Vagina (tissue), 2 donors: ENCODE data around the gene CRY2. TPM values are rescaled to one million over a fixed set of nuclear protein-coding genes. Genes with fewer than 3 reads are reported as not detected.

Experiments used
- DNase-seq, 2 donors: peaks; one replicate each; pipeline ENCODE4 v3.0.0-alpha.2; 2017; ENCODE audit errors: extremely low spot score in 2 of 2
- H3K27ac ChIP-seq: fragments of 200-600 bp; sonication (generic); one replicate; pipeline ENCODE4 v1.5.1; 2019
- H3K27me3 ChIP-seq: fragments of 200-600 bp; sonication (generic); one replicate; pipeline ENCODE4 v1.5.1; 2019
- H3K36me3 ChIP-seq, 2 donors: fragments of 200-600 bp; sonication (generic); one replicate each; pipeline ENCODE4 v1.5.1; 2017 to 2019
- H3K4me1 ChIP-seq: fragments of 200-600 bp; sonication (generic); one replicate; pipeline ENCODE4 v1.5.1; 2019
- H3K4me3 ChIP-seq, 2 donors: fragments of 200-600 bp; sonication (generic); 1 replicate in 1 of 2; 2 replicates in 1 of 2; pipeline ENCODE4 v1.5.1; 2016 to 2019
- H3K9me3 ChIP-seq: fragments of 200-600 bp; sonication (generic); one replicate; pipeline ENCODE4 v1.5.1; 2019
- POLR2A ChIP-seq, 2 donors: fragments of 450-650 bp; IDR thresholded peaks; one replicate each; pipeline ENCODE4 v1.6.1; 2017; ENCODE audit warnings: antibody characterized with exemption in 2 of 2, mild to moderate bottlenecking in 2 of 2, moderate library complexity in 2 of 2
- POLR2AphosphoS5 ChIP-seq, 2 donors: sonication (generic); formaldehyde crosslinking; IDR thresholded peaks; one replicate each; pipeline ENCODE4 v1.9.0; 2017; ENCODE audit warnings: antibody characterized with exemption in 2 of 2, mild to moderate bottlenecking in 2 of 2, low read depth in 1 of 2; ENCODE audit not compliant: insufficient read depth in 1 of 2
- intact Hi-C: fragments of 100-400 bp; cut with DNase I; formaldehyde crosslinking; loops from one replicate; pipeline ENCODE4 v1.15.1; 2023
- total RNA-seq: library from RNA; depleted of rRNA; stranded (reverse); fragments of >200 nt; gene quantifications from one replicate; pipeline ENCODE4 v1.2.3, GENCODE V29; 2016
- TF ChIP-seq, protein P1 (sequence below), 3 experiments: fragments of 450-650 bp in 2 of 3; fragments of 200-600 bp in 1 of 3; sonication (generic) in 1 of 3; IDR thresholded peaks; one replicate each; pipeline ENCODE4 v1.5.1; 2017 to 2019; ENCODE audit warnings: antibody characterized with exemption in 3 of 3, mild to moderate bottlenecking in 2 of 3, moderate library complexity in 2 of 3

The CRY2 gene
- 54.3 TPM for total RNA-seq

DNA sequence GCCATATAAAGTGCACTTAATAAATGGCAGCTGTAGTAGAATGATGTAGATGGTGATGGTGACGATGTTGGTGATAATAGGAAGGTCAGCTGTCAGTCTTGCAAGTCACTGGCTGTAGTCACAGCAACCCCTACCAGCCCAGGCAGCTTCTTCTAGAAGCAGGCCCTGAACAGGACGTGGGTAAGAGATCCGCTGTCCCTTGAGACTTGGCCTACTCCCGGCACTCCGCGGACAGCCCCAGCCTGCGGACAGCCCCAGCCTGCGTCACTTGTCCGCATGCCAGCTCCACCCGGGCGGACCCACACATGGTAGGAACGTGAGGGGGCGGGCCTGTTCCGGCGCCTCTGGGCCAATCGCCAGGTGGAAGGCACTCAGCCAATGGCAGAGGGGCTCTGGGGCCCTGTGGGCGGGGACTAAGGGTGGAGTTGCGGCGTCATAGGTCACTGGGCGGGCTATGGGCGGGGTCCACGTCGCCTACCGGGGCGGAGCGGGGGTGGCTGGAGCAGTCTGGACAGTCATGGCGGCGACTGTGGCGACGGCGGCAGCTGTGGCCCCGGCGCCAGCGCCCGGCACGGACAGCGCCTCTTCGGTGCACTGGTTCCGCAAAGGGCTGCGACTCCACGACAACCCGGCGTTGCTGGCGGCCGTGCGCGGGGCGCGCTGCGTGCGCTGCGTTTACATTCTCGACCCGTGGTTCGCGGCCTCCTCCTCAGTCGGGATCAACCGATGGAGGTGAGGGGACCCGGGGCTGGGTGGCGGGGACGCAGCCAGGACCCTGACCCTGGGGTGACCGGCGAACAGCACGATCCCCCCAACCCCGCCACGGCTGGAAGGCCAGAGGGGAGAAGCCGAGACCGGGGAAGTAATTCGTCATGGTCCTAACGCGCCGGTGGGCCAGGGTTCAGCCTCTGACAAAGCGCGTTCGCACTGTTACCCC lies at the start of gene CRY2:
CRY2 (plus strand) TSS at position 502 of the 937 bp plus-strand sequence; CDS start at position 518, 16 bp downstream.
- Histone ChIP-seq H3K27me3 (no peaks in the 10 kb centered on the region), H3K36me3 (no peaks in the 10 kb centered on the region), H3K4me3 (peak within 1 kb of the TSS; percentile 88 to 98), H3K4me1 (peaks cover 51% of the 10 kb centered on the region), H3K27ac (peak within 1 kb of the TSS; percentile 84), H3K9me3 (no peaks in the 10 kb centered on the region)
- DNase-seq = peak; percentile 99 to 100
- TF ChIP-seq, protein P1, sequence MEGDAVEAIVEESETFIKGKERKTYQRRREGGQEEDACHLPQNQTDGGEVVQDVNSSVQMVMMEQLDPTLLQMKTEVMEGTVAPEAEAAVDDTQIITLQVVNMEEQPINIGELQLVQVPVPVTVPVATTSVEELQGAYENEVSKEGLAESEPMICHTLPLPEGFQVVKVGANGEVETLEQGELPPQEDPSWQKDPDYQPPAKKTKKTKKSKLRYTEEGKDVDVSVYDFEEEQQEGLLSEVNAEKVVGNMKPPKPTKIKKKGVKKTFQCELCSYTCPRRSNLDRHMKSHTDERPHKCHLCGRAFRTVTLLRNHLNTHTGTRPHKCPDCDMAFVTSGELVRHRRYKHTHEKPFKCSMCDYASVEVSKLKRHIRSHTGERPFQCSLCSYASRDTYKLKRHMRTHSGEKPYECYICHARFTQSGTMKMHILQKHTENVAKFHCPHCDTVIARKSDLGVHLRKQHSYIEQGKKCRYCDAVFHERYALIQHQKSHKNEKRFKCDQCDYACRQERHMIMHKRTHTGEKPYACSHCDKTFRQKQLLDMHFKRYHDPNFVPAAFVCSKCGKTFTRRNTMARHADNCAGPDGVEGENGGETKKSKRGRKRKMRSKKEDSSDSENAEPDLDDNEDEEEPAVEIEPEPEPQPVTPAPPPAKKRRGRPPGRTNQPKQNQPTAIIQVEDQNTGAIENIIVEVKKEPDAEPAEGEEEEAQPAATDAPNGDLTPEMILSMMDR (IDR thresholded peaks at IDR 0.05) = no peak
- TF ChIP-seq POLR2AphosphoS5 (IDR thresholded peaks at IDR 0.05; ENCODE audit: insufficient read depth in 1 of 2, low read depth in 1 of 2) (peak; percentile 94 to 96), POLR2A (IDR thresholded peaks at IDR 0.05) (peak in 1 of 2 donors; percentile 95)
- intact Hi-C loops = loop anchor here (2.0 to 5.0 kb wide), 2 partner anchors 42 to 70 kb away; partner anchors contain the start of genes PEX16 and SLC35C1

DNA sequence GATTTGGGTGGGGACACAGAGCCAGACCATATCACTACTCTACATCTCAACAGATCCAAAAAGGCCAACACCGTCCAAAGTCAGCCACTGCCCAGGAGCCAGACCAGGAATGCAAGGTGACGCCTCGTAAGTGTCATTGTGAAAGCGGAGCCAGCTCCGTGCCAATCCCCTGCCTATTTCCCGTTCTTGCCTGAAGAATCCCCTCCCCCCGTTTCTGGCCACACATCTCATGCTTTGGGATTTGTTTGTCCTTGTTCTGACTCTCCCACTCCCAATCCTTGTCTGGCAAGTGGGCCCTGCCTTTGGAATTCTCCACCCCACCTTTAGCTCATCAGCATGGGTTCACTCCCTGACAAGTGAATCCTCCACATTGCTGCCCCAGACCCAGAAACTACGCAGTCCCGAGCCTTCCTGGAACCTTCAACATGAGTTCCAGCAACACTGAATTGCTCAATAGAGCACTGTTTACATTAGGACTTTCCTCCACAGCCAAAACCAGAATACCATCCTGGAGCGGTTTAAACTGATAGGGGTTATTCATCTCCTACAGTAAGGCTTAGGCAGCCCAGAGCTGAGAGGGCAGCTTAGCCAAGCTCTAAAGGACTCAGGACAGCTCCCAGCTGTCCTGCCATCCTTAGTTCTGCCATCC lies 48.4 kb upstream of the CRY2 start:
- H3K4me1 ChIP-seq = peaks cover 6% of the 10 kb centered on the region
- TF ChIP-seq POLR2A (IDR thresholded peaks at IDR 0.05) = no peak
- TF ChIP-seq, protein P1 (IDR thresholded peaks at IDR 0.05) = no peak
- no peak for TF ChIP-seq POLR2AphosphoS5 (IDR thresholded peaks at IDR 0.05; ENCODE audit: insufficient read depth in 1 of 2, low read depth in 1 of 2)
- no peaks in the 10 kb centered on the region for H3K27me3 ChIP-seq
- intact Hi-C loops = no loop called here
- H3K27ac ChIP-seq = no peak overlapping the region
- peak; percentile 52 to 72 for DNase-seq
- no peak overlapping the region for H3K4me3 ChIP-seq
- no peaks in the 10 kb centered on the region for H3K9me3 ChIP-seq
- H3K36me3 ChIP-seq = no peaks in the 10 kb centered on the region

DNA sequence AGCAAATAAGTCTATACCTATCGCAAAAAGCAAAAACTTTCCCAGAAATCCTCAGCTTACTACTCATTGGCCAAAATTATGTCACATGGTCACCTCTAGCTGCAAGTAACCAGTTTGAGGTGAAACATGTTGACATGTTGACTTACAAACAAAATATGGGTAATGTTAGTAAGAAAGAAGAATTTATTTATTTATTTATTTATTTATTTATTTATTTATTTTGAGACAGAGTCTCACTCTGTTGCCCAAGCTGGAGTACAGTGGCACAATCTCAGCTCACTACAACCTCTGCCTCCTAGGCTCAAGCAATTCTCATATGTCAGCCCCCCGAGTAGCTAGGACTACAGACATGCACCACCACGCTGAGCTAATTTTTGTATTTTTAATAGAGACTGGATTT lies 47.7 kb upstream of the CRY2 start:
- no peaks in the 10 kb centered on the region for H3K36me3 ChIP-seq
- no peak for TF ChIP-seq POLR2AphosphoS5 (IDR thresholded peaks at IDR 0.05; ENCODE audit: insufficient read depth in 1 of 2, low read depth in 1 of 2)
- no peak for TF ChIP-seq POLR2A (IDR thresholded peaks at IDR 0.05)
- H3K27ac ChIP-seq = no peak overlapping the region
- DNase-seq = no peak
- no peak overlapping the region for H3K4me3 ChIP-seq
- no peaks in the 10 kb centered on the region for H3K27me3 ChIP-seq
- H3K9me3 ChIP-seq = no peaks in the 10 kb centered on the region
- intact Hi-C loops = no loop called here
- H3K4me1 ChIP-seq = peaks cover 7% of the 10 kb centered on the region

DNA sequence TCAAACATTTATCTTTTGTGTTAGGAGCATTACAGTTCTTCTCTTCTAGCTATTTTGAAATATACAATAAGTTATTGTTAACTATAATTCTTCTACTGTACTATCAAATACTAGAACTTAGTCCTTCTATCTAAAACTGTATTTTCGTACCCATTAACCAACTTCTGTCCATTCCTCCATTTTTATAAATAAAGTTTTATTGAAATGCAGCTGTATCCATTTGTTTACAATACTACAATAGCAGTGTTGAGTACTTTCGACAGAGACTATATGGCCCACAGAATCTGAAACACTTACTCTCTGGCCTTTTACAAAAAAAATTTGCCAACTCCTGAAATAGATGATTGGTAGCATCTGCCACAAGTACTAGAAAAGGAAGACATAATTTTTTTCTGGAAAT lies 47.0 kb upstream of the CRY2 start:
- Histone ChIP-seq H3K4me3 (no peak overlapping the region), H3K27ac (no peak overlapping the region), H3K9me3 (no peaks in the 10 kb centered on the region), H3K36me3 (no peaks in the 10 kb centered on the region), H3K4me1 (peaks cover 7% of the 10 kb centered on the region), H3K27me3 (no peaks in the 10 kb centered on the region)
- DNase-seq = no peak
- intact Hi-C loops = no loop called here
- TF ChIP-seq POLR2AphosphoS5 (IDR thresholded peaks at IDR 0.05; ENCODE audit: insufficient read depth in 1 of 2, low read depth in 1 of 2) (no peak), POLR2A (IDR thresholded peaks at IDR 0.05) (no peak)

DNA sequence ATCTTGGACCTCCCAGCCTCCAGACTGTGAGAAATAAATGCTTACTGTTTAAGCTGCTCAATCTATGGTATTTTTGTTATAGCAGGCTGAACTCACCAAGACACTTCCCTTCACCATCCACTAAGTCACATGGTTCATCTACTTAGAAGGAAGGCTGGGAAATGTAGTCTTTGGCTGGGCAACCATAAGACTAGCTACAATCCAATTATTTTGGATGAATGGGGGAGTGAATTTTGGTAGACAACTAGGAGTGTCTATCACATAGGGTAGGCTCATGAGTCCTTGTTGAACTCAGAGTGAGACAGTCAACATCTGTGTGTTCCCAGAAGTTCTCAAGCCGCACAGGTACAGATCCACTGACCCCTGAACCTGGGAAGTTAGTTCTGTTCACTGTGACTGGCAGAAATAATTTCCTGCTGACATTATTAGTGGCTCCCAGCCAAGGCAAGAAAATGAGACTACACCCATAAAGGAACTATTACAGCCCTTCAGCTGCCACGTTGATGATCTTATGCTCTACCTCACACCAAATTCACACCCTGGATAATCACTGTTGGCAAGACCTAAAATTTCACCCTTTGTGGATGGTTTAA lies 45.5 kb upstream of the CRY2 start:
- peak; percentile 29 to 52 for DNase-seq
- Histone ChIP-seq H3K4me3 (no peak overlapping the region), H3K9me3 (no peaks in the 10 kb centered on the region), H3K36me3 (no peaks in the 10 kb centered on the region), H3K4me1 (peaks cover 22% of the 10 kb centered on the region), H3K27me3 (no peaks in the 10 kb centered on the region), H3K27ac (no peak overlapping the region)
- intact Hi-C loops = no loop called here
- TF ChIP-seq POLR2AphosphoS5 (IDR thresholded peaks at IDR 0.05; ENCODE audit: insufficient read depth in 1 of 2, low read depth in 1 of 2) (peak in 1 of 2 donors; percentile 30), POLR2A (IDR thresholded peaks at IDR 0.05) (no peak)
